Cardiac septum (tissue), 1 donor: ENCODE results near the gene NMNAT2. TPM values are rescaled to one million over a fixed set of nuclear protein-coding genes. Genes with fewer than 3 reads are reported as not detected.

ENCODE experiments used
- DNase-seq: peaks from one replicate; pipeline ENCODE4 v3.0.0-alpha.2; 2020; ENCODE audit warnings: low spot score
- intact Hi-C: fragments of 100-400 bp; cut with DNase I; formaldehyde crosslinking; loops from one replicate; pipeline ENCODE4 v1.14.0; 2022
- total RNA-seq: library from RNA; stranded (reverse); fragmentation: NEBNext Ultra II Directional; extraction: Animal tissue kit (Norgen Biotek cat#: 25700); gene quantifications from one replicate; pipeline ENCODE4 v1.2.1, GENCODE V29; 2021
- donor health status: DM: no; HTN: no; CAD: no.

The NMNAT2 gene
- total RNA-seq, 1 donor from 2014 or later = 1.9 TPM

GRCh38 chr1:183370399-183371058 lies 47.7 kb downstream of the NMNAT2 start:
- no peak for DNase-seq
- intact Hi-C loops = no loop called here

GRCh38 chr1:183368213-183369108 lies 49.7 kb downstream of the NMNAT2 start:
- intact Hi-C loops = no loop called here
- DNase-seq = no peak

GRCh38 chr1:183366116-183366515 lies 52.1 kb downstream of the NMNAT2 start:
- intact Hi-C loops = no loop called here

GRCh38 chr1:183365676-183366075 lies 52.5 kb downstream of the NMNAT2 start:
- intact Hi-C loops = no loop called here
- no peak for DNase-seq

More at GRCh38 chr1:183366116-183366515, 52.1 kb downstream of the NMNAT2 start:
- no peak for DNase-seq

- intact Hi-C loops = no loop called here
- DNase-seq = no peak
Measured at GRCh38 chr1:183365093-183365492, 53.1 kb downstream of the NMNAT2 start.

- intact Hi-C loops = no loop called here
- DNase-seq = no peak
Measured at GRCh38 chr1:183363972-183364371, 54.2 kb downstream of the NMNAT2 start.

- no peak for DNase-seq
- intact Hi-C loops = no loop called here
Measured at GRCh38 chr1:183361081-183361480, 57.1 kb downstream of the NMNAT2 start.

- no peak for DNase-seq
Measured at GRCh38 chr1:183360473-183360872, 57.7 kb downstream of the NMNAT2 start.

GRCh38 chr1:183356534-183357182 lies 61.5 kb downstream of the NMNAT2 start:
- intact Hi-C loops = no loop called here
- DNase-seq = no peak

More at GRCh38 chr1:183360473-183360872, 57.7 kb downstream of the NMNAT2 start:
- intact Hi-C loops = no loop called here

GRCh38 chr1:183355797-183356196 lies 62.4 kb downstream of the NMNAT2 start:
- DNase-seq = no peak
- intact Hi-C loops = no loop called here

GRCh38 chr1:183355181-183355580 lies 63.0 kb downstream of the NMNAT2 start:
- intact Hi-C loops = no loop called here
- no peak for DNase-seq

GRCh38 chr1:183353597-183353996 lies 64.6 kb downstream of the NMNAT2 start:
- intact Hi-C loops = no loop called here
- no peak for DNase-seq

- DNase-seq = no peak
- intact Hi-C loops = no loop called here
Measured at GRCh38 chr1:183349201-183349711, 68.9 kb downstream of the NMNAT2 start.

- no peak for DNase-seq
- intact Hi-C loops = no loop called here
Measured at GRCh38 chr1:183346276-183346732, 71.9 kb downstream of the NMNAT2 start.

GRCh38 chr1:183339556-183340167 lies 78.5 kb downstream of the NMNAT2 start:
- intact Hi-C loops = no loop called here
- DNase-seq = no peak

- intact Hi-C loops = no loop called here
- no peak for DNase-seq
Measured at GRCh38 chr1:183331091-183331742, 87.0 kb downstream of the NMNAT2 start.

- intact Hi-C loops = no loop called here
- no peak for DNase-seq
Measured at GRCh38 chr1:183330335-183330734, 87.8 kb downstream of the NMNAT2 start.

GRCh38 chr1:183328371-183328770 lies 89.8 kb downstream of the NMNAT2 start:
- intact Hi-C loops = no loop called here
- DNase-seq = no peak
